Chondrocyte (in vitro differentiated cells): ENCODE measurements around the gene KIF2B. TPM values are rescaled to one million over a fixed set of nuclear protein-coding genes. Genes with fewer than 3 reads are reported as not detected.
A peak's percentile ranks its signal among the peaks of the same experiment; 100 is the strongest.
"Not testable (repeated sequence)": the region's sequence is repeated elsewhere in the genome, so short reads cannot be mapped to it uniquely, and the experiment has no call there.

Experiments
- DNase-seq: peaks from one replicate; pipeline ENCODE4 v3.0.0; 2021; ENCODE audit warnings: mixed read lengths, low spot score
- H3K27ac Mint-ChIP-seq: one replicate; pipeline ENCODE4 v1.8.0; 2021; ENCODE audit warnings: mild to moderate bottlenecking, moderate library complexity, mixed read lengths; ENCODE audit not compliant: unreplicated experiment
- H3K27me3 Mint-ChIP-seq: 2 replicates; pipeline ENCODE4 v1.8.0; 2021; ENCODE audit warnings: low read depth, mixed read lengths
- H3K36me3 Mint-ChIP-seq: 2 replicates; pipeline ENCODE4 v1.8.0; 2021; ENCODE audit warnings: low read depth, mixed read lengths
- H3K4me1 Mint-ChIP-seq: 2 replicates; pipeline ENCODE4 v1.8.0; 2021; ENCODE audit warnings: low read depth, mild to moderate bottlenecking, mixed read lengths
- H3K4me3 Mint-ChIP-seq: one replicate; pipeline ENCODE4 v1.8.0; 2021; ENCODE audit warnings: mild to moderate bottlenecking, moderate library complexity, mixed read lengths; ENCODE audit not compliant: unreplicated experiment
- H3K9me3 Mint-ChIP-seq: 2 replicates; pipeline ENCODE4 v1.8.0; 2021; ENCODE audit warnings: low read depth, mixed read lengths
- CTCF ChIP-seq: fragments of 200-600 bp; sonication (generic); IDR thresholded peaks from 2 replicates; pipeline ENCODE4 v1.5.0; 2021; ENCODE audit warnings: antibody characterized with exemption, mild to moderate bottlenecking, moderate library complexity
- total RNA-seq: library from RNA; stranded (reverse); gene quantifications from 3 replicates; pipeline ENCODE4 v1.2.1, GENCODE V29; 2021

KIF2B gene
- total RNA-seq, 1 donor from 2014 or later, result not detected

- H3K9me3 Mint-ChIP-seq, result peaks cover 2% of the 10 kb centered on the region
- no peak for DNase-seq
Observed at GRCh38 chr17:53837131-53837530, 14.4 kb downstream of the KIF2B start.

GRCh38 chr17:53844491-53845107 lies 21.9 kb downstream of the KIF2B start:
- H3K27ac Mint-ChIP-seq, result no peak overlapping the region
- no peaks in the 10 kb centered on the region for H3K36me3 Mint-ChIP-seq
- TF ChIP-seq CTCF, result no peak
- no peaks in the 10 kb centered on the region for H3K4me1 Mint-ChIP-seq
- no peak overlapping the region for H3K4me3 Mint-ChIP-seq
- peaks cover 1% of the 10 kb centered on the region for H3K27me3 Mint-ChIP-seq
- peak; percentile 61 for DNase-seq
- peaks cover 5% of the 10 kb centered on the region for H3K9me3 Mint-ChIP-seq

More at GRCh38 chr17:53837131-53837530, 14.4 kb downstream of the KIF2B start:
- Mint-ChIP-seq H3K4me1 (peaks cover 2% of the 10 kb centered on the region), H3K27ac (no peak overlapping the region), H3K36me3 (no peaks in the 10 kb centered on the region), H3K4me3 (no peak overlapping the region), H3K27me3 (peaks cover 3% of the 10 kb centered on the region)
- no peak for TF ChIP-seq CTCF

GRCh38 chr17:53871128-53871527 lies 48.4 kb downstream of the KIF2B start:
- DNase-seq, H3K27ac Mint-ChIP-seq, H3K4me3 Mint-ChIP-seq, H3K36me3 Mint-ChIP-seq, H3K27me3 Mint-ChIP-seq, H3K4me1 Mint-ChIP-seq, H3K9me3 Mint-ChIP-seq: not testable (repeated sequence)
